Esophagus mucosa (tissue), 1 donor: ENCODE data around the gene CFAP157. TPM values are rescaled to one million over a fixed set of nuclear protein-coding genes. Genes with fewer than 3 reads are reported as not detected.
"Not testable (repeated sequence)": the region's sequence is repeated elsewhere in the genome, so short reads cannot be mapped to it uniquely, and the experiment has no call there.

Source experiments
- ATAC-seq: fragments of 200-7000 bp; cut with Tn5 transposase; one replicate; pipeline ENCODE4 v1.9.1; 2020
- total RNA-seq: library from RNA; stranded (reverse); gene quantifications from one replicate; pipeline ENCODE4 v1.2.4, GENCODE V29; 2023
- donor health status: DM: yes; HTN: yes; CAD: no.

CFAP157 gene
- total RNA-seq, 1 donor from 2014 or later: not detected

GRCh38 chr9:127739614-127740330, 33.0 kb downstream of the CFAP157 start:
- ATAC-seq: peak; percentile 35

- ATAC-seq: peak; percentile 5
Observed at GRCh38 chr9:127741831-127742434, 35.1 kb downstream of the CFAP157 start.

- no peak for ATAC-seq
Observed at GRCh38 chr9:127742435-127743088, 35.8 kb downstream of the CFAP157 start.

DNA sequence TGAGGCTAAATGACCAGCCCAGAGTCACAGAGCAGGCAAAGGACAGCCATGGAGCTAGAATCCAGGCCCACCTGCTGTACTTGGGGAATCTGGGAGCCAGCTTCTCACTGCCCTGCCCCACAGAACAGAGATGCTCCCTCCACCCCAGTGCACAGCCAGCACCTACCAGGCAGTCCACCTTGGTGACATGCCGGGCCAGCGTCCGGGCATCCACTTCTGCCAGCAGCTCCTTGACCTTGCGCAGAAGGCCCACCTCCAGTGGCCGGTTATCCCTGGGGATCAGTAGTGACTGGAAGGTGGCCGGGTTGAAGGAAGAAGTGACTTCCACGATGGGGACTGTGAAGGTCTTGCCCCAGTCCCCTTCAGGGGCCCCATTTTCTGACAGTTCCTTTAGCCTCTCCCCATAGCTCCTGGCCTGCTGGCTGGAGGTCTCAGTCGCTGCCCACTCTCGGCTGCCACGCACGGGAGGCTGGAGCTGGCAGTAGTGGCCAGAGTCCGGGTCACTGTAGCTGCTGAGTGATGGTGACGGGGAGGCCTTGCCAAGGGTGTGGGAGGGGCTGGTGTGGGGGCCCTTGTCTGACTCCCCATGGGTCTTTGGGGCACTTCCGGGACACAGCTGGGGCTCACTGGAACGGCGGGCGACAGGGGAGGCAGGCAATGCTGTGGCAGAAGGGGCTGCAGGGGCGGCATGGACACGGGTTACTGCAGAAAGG, 37.8 kb downstream of the CFAP157 start:
- no peak for ATAC-seq

DNA sequence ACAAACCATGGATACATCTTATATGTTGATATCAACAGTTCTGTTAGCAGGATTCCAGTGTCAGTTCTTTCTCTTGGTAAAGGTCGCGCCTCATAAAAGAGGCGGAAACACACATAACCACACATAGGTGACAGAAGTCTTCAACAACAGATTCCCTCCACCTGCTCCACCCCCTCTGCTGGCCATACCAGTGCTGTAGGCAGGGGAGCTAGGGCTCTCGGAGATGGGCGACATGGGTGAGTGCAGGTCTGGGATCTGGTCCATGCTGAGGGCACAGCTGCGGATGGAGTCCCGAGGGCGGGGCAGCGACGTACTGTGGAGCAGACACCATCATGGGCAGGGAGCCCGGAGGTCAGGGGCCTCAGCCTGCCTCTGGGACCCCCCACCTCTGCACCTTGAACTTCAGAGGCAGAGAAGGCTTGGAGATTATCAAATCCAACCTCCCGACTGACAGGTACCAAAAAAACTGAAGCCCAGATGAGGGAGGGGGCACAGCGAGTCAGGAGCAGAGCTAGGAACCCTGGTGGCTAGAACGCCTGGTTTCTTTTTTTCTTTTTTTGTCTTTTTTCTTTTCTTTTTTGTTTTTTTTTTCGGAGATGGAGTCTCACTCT, 40.3 kb downstream of the CFAP157 start:
- ATAC-seq: no peak

GRCh38 chr9:127749090-127749787, 42.5 kb downstream of the CFAP157 start:
- no peak for ATAC-seq

DNA sequence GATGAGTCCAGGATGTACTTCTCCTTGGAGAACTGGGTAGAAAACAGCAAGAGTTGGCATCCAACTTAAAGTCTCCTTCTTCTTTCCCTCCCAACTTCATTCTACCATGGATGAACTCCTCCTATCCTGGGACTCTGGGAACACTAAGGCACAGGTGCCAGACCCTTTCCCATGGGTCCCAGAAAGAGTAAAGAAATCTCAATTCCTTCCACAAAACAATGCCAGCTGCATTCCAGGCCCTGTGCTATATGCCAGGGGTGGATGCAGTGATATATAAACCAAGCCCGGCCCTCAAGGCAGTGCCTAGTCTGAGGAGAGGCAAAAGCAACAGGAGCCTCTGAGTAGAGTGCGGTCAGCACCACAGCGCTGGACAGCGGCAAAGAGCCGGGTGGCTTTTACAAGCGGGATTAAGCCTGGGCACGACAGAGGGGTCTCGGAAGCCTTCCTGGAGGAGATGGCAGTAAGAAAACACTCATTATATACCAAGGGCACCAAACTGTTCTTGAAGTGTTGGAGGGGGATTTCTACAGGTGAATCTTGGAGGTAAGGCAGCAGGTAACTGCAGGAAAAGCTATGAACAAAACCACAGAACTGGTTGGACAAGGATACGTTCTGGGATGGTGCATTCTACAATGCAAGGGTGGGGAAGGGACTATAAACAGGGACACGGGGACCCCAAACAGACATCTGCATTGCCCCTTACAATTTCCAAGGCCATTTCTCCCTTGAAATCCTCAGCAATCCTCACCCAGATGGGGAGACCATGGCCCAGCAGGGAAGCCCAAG, 44.7 kb downstream of the CFAP157 start:
- ATAC-seq: peak; percentile 42

GRCh38 chr9:127753148-127753547, 46.4 kb downstream of the CFAP157 start:
- no peak for ATAC-seq

DNA sequence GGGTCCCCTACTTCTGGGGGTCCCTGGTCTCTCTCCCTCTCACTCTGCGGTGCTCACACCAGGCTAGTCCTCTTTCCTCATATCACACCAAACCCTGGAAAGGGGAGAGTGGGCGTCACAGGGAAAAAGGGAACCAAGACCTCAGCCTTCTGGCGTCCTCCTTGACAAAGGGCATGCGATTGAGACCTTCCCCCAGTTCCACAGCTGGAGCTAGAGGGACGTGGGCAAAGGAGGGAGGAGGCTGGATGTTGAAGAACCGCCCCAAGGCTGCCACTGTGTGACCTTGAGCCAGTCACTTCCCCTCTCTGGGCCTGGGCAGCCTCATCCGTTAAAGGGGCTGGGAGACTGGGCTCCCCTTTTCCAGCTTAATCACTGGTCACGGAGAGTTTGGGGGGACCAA, 46.8 kb downstream of the CFAP157 start:
- no peak for ATAC-seq

GRCh38 chr9:127754099-127755060, 47.6 kb downstream of the CFAP157 start:
- peak; percentile 25 for ATAC-seq

GRCh38 chr9:127755061-127756060, 48.6 kb downstream of the CFAP157 start:
- peak; percentile 6 for ATAC-seq

DNA sequence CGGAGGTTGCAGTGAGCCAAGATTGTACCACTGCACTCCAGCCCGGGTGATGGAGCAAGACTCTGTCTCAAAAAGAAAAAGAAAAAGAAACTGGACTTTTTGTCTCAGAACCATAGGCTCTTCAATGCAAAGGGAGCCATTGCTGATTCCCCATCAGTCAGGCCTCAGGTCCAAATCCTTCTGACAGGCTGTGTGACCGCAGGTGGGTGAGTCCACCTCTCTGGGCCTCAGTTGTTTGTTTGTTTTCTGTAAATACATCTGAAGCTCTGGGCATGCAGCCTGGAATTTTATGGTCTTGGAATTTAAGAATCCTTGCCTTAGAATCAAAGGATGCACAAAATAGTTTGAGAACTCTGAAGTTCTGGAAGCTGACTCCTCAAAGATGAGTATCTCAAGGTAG, 49.4 kb downstream of the CFAP157 start:
- ATAC-seq: no peak

- ATAC-seq: not testable (repeated sequence)
Observed at GRCh38 chr9:127756776-127757175, 50.0 kb downstream of the CFAP157 start.

GRCh38 chr9:127758843-127759242, 52.1 kb downstream of the CFAP157 start:
- no peak for ATAC-seq

DNA sequence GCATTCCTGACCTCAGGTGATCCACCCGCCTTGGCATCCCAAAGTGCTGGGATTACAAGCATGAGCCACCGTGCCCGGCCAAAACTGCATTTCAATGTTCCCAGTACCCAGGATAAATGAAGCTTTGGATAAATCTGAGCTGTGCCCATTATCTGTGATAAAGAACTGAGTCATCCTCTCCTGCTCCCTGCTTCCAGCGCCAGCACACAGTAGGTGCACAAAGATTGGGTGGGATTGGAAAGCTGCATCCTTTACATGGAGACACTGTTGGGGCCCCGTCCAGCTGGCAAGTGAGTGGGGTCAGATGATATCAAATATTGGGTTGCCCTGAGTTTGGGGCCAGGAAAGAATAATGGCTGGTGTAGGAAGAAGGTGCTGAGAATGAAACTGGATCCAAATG, 54.3 kb downstream of the CFAP157 start:
- no peak for ATAC-seq

DNA sequence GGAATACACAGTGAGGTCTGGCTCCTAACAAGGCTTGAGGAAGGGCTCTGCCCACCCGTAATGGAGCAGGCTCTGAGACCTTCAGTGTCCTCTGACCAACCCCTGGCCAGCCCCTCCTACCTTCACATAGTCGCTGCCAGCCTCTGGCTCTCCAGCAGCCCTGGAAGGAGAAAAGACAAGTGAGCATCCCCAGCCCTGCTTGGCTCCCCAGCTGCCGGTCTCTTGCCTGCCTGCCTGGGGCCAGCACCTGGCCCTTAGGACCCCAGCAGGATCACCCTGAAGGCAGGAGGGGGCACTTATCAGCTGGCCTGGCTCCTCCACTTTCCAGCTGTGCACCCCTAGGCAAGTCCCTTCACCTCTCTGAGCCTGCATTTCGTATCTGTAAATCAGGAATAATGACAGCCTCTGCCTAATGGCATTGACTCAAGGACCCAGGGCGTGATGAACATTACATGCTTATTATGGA, 54.7 kb downstream of the CFAP157 start:
- ATAC-seq: peak; percentile 5

DNA sequence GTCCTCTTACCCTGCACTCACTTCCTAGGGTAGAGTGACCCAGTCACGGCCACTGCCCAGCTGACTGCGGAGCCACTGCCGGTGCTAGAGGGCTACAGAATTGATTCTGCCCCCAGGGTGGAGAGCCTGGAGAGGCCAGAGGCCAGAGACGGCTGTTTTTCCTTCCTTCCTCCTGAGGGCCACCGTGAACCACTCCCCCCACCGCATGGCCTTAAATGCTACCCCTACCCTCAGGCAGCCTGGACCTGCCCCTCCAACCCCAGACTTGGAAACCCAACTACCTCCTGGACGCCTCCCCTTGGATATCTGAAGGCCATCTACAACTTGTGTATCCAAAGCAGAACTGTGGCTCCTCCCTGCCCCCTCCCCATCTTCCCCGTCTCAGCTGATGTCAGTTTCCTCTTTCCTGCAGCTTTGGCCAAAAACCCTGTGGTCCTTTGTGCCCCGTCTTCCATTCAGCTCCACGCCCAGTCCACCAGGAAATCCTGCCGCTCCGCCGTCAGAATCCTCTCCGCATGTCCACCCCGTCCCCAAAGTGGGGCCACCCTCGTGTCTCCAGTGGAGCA, 55.4 kb downstream of the CFAP157 start:
- ATAC-seq: peak; percentile 35

DNA sequence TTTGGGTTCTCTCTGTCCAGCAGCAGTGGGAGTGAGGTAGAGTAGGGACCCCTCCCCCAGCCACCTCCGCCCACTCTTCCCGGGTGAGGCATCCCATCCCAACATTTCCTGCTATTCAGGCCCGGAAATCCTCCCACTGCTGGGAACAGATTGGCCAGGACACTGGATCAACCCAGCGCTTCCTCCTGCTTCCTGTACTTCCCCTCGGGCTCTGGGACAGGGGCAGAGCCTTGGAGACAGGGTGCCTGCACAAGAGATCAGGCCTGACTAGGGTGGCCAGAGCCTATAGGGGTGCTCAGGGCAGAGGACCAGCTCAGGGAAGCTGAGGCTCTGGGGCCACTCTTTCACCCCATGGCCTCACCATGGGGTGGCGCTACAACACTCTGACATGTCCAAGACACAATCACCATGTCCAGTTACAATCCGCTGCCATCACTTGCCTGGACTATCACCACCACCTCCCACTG, 57.2 kb downstream of the CFAP157 start:
- peak; percentile 44 for ATAC-seq
